ENCODE results near the gene ZBTB4.
"Not testable (repeated sequence)": the region's sequence is repeated elsewhere in the genome, so short reads cannot be mapped to it uniquely, and the experiment has no call there.

The ZBTB4 gene

GRCh38 chr17:7482742-7483088 is 3.3 kb upstream of the ZBTB4 start:
- peak overlapping the region; percentile 91 for H3K4me3 ChIP-seq (ENCODE audit: insufficient read depth, low read depth, low read length, poor library complexity, severe bottlenecking)
- not testable (repeated sequence) for H3K27me3 ChIP-seq (replicated peaks; ENCODE audit: control insufficient read depth, insufficient read depth, low read length, poor library complexity, severe bottlenecking); H3K36me3 ChIP-seq (ENCODE audit: control insufficient read depth, insufficient read depth, low read length); DNase-seq; H3K9me3 ChIP-seq (ENCODE audit: control insufficient read depth, low read length)
- peak overlapping the region; percentile 99 for H3K27ac ChIP-seq (ENCODE audit: insufficient read depth, low read length, poor library complexity, severe bottlenecking)
- H3K4me1 ChIP-seq (ENCODE audit: control insufficient read depth, insufficient read depth, low read length, poor library complexity, severe bottlenecking): peaks cover 47% of the 10 kb centered on the region

- not testable (repeated sequence) for H3K27me3 ChIP-seq (replicated peaks; ENCODE audit: control insufficient read depth, insufficient read depth, low read length, poor library complexity, severe bottlenecking); H3K36me3 ChIP-seq (ENCODE audit: control insufficient read depth, insufficient read depth, low read length); H3K9me3 ChIP-seq (ENCODE audit: control insufficient read depth, low read length); H3K4me3 ChIP-seq (ENCODE audit: insufficient read depth, low read depth, low read length, poor library complexity, severe bottlenecking); DNase-seq
- H3K4me1 ChIP-seq (ENCODE audit: control insufficient read depth, insufficient read depth, low read length, poor library complexity, severe bottlenecking): peaks cover 43% of the 10 kb centered on the region
- H3K27ac ChIP-seq (ENCODE audit: insufficient read depth, low read length, poor library complexity, severe bottlenecking): peak overlapping the region; percentile 99
These were observed 2.7 kb upstream of the ZBTB4 start for GRCh38 chr17:7481842-7482741.

DNA sequence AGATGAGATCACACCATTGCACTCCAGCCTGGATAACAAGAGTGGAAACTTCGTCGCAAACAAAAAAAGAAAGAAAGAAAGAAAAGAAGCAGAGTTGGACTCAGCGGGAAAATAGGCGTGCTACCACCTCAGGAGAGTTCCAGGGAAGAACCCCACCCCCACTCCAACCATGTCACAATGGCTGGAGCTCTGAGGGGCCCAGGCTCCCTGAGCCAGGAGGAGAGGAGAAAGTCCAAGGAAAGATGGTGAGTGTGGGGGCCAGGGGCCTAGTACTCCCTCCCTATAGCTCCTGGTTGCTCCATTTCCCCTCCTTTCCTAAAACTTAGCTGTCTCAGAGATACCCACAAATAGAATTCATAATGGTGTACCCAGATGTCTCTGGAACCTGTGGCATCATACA is 1.8 kb upstream of the ZBTB4 start, which contains the start of gene SLC35G6:
TSS of gene SLC35G6 (plus strand) at position 172 of the 400 bp plus-strand sequence. CDS start at position 243, 71 bp downstream.
- not testable (repeated sequence) for H3K27me3 ChIP-seq (replicated peaks; ENCODE audit: control insufficient read depth, insufficient read depth, low read length, poor library complexity, severe bottlenecking); H3K36me3 ChIP-seq (ENCODE audit: control insufficient read depth, insufficient read depth, low read length); DNase-seq; H3K9me3 ChIP-seq (ENCODE audit: control insufficient read depth, low read length); H3K4me3 ChIP-seq (ENCODE audit: insufficient read depth, low read depth, low read length, poor library complexity, severe bottlenecking)
- peak within 1 kb of the TSS; percentile 99 for H3K27ac ChIP-seq (ENCODE audit: insufficient read depth, low read length, poor library complexity, severe bottlenecking)
- H3K4me1 ChIP-seq (ENCODE audit: control insufficient read depth, insufficient read depth, low read length, poor library complexity, severe bottlenecking): peaks cover 41% of the 10 kb centered on the region

DNA sequence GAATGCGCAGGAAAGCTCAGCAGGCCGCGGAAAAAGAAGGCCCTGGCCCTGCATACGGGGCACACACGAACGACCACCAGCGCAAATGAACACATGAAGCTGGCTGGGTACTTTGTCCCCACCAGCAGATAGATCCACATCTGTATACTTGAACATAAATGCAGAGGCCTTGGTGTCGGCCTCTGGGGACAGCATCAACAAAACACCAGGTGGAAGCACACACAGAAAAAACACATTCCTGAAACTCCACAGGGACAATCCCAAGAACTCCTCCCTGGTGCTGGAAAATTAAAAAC is 606 bp upstream of the ZBTB4 start:
- Histone ChIP-seq H3K27me3 (replicated peaks; ENCODE audit: control insufficient read depth, insufficient read depth, low read length, poor library complexity, severe bottlenecking) (no peaks in the 10 kb centered on the region), H3K4me1 (ENCODE audit: control insufficient read depth, insufficient read depth, low read length, poor library complexity, severe bottlenecking) (peaks cover 32% of the 10 kb centered on the region), H3K27ac (ENCODE audit: insufficient read depth, low read length, poor library complexity, severe bottlenecking) (peak overlapping the region; percentile 99), H3K9me3 (ENCODE audit: control insufficient read depth, low read length) (no peaks in the 10 kb centered on the region), H3K36me3 (ENCODE audit: control insufficient read depth, insufficient read depth, low read length) (no peaks in the 10 kb centered on the region), H3K4me3 (ENCODE audit: insufficient read depth, low read depth, low read length, poor library complexity, severe bottlenecking) (peak overlapping the region; percentile 72)
- no peak for DNase-seq

GRCh38 chr17:7478276-7479212 is 887 bp downstream of the ZBTB4 start:
- Histone ChIP-seq H3K9me3 (ENCODE audit: control insufficient read depth, low read length) (no peaks in the 10 kb centered on the region), H3K4me3 (ENCODE audit: insufficient read depth, low read depth, low read length, poor library complexity, severe bottlenecking) (peak overlapping the region; percentile 98), H3K4me1 (ENCODE audit: control insufficient read depth, insufficient read depth, low read length, poor library complexity, severe bottlenecking) (peaks cover 28% of the 10 kb centered on the region), H3K27ac (ENCODE audit: insufficient read depth, low read length, poor library complexity, severe bottlenecking) (peak overlapping the region; percentile 99), H3K27me3 (replicated peaks; ENCODE audit: control insufficient read depth, insufficient read depth, low read length, poor library complexity, severe bottlenecking) (no peaks in the 10 kb centered on the region), H3K36me3 (ENCODE audit: control insufficient read depth, insufficient read depth, low read length) (no peaks in the 10 kb centered on the region)
- peak; percentile 61 to 64 (median 64) for DNase-seq

DNA sequence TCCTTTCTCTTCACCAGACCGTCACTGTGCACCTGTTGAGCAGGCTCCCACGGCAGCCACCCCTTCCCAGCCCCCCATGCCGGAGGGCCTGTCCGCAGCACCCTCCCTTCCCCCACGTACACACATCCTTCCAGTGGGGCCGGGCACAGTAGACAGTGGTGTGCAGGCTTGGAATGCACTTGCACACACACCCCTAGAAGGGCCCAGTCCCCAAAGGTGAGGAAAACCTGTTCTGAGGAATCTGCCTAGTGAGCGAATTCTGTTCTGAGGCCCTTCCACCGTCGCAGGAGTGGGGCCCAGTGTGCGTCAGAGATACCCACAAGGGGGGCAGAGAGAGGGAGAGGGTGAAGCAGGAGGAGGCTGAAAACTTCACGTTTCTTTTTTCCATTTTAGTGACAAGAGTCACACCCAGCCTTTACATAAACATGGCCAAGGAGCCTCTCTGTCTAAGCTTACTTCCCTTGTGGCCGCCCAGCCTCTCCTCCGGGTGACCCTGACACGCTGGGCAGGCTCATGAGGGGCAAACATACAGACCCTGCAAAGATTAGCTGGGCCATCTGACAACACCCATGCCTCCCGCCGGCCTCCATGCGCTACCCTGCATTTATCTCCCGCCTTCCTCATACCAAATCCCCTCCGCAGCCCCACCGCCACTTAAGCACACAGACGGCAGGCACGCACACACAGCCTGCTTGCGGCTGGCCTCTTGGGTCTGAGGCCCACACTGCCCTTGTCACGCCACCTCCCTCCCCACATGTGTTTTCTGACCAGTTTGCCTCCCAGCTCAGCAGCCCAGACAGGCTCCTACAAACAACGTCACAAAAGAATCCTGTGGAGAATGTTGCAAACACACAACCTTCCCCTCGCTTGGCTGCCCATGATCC is 1.8 kb downstream of the ZBTB4 start:
- Histone ChIP-seq H3K27me3 (replicated peaks; ENCODE audit: control insufficient read depth, insufficient read depth, low read length, poor library complexity, severe bottlenecking) (no peaks in the 10 kb centered on the region), H3K27ac (ENCODE audit: insufficient read depth, low read length, poor library complexity, severe bottlenecking) (peak overlapping the region; percentile 99), H3K36me3 (ENCODE audit: control insufficient read depth, insufficient read depth, low read length) (no peaks in the 10 kb centered on the region), H3K9me3 (ENCODE audit: control insufficient read depth, low read length) (no peaks in the 10 kb centered on the region), H3K4me3 (ENCODE audit: insufficient read depth, low read depth, low read length, poor library complexity, severe bottlenecking) (peak overlapping the region; percentile 98), H3K4me1 (ENCODE audit: control insufficient read depth, insufficient read depth, low read length, poor library complexity, severe bottlenecking) (peaks cover 20% of the 10 kb centered on the region)
- no peak for DNase-seq

DNA sequence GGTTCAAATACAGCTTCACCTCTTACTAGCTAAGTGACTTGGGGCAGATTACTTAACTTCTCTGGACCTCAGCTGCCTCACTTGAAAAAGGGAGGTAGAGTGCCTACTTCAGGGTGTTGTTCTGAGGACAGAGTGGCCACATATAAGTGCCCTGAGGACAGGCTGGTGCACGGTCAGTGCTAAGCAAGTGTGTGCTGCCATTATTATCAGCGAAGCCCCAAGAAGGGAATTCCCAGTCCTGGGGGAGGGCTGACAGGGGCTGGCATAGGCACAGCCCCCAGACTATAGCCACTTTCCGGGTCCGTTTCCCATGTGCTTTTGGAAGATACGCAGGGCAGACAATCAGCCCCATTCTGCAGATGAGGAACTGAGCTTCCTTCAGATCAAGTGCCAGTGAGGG is 2.5 kb downstream of the ZBTB4 start:
- no peaks in the 10 kb centered on the region for H3K27me3 ChIP-seq (replicated peaks; ENCODE audit: control insufficient read depth, insufficient read depth, low read length, poor library complexity, severe bottlenecking)
- no peak overlapping the region for H3K4me3 ChIP-seq (ENCODE audit: insufficient read depth, low read depth, low read length, poor library complexity, severe bottlenecking)
- peaks cover 19% of the 10 kb centered on the region for H3K4me1 ChIP-seq (ENCODE audit: control insufficient read depth, insufficient read depth, low read length, poor library complexity, severe bottlenecking)
- no peaks in the 10 kb centered on the region for H3K9me3 ChIP-seq (ENCODE audit: control insufficient read depth, low read length)
- H3K27ac ChIP-seq (ENCODE audit: insufficient read depth, low read length, poor library complexity, severe bottlenecking): no peak overlapping the region
- no peak for DNase-seq
- H3K36me3 ChIP-seq (ENCODE audit: control insufficient read depth, insufficient read depth, low read length): no peaks in the 10 kb centered on the region

GRCh38 chr17:7476494-7476893 is 2.9 kb downstream of the ZBTB4 start:
- no peaks in the 10 kb centered on the region for H3K36me3 ChIP-seq (ENCODE audit: control insufficient read depth, insufficient read depth, low read length)
- no peak overlapping the region for H3K4me3 ChIP-seq (ENCODE audit: insufficient read depth, low read depth, low read length, poor library complexity, severe bottlenecking)
- H3K27ac ChIP-seq (ENCODE audit: insufficient read depth, low read length, poor library complexity, severe bottlenecking): no peak overlapping the region
- no peaks in the 10 kb centered on the region for H3K27me3 ChIP-seq (replicated peaks; ENCODE audit: control insufficient read depth, insufficient read depth, low read length, poor library complexity, severe bottlenecking)
- no peaks in the 10 kb centered on the region for H3K9me3 ChIP-seq (ENCODE audit: control insufficient read depth, low read length)
- H3K4me1 ChIP-seq (ENCODE audit: control insufficient read depth, insufficient read depth, low read length, poor library complexity, severe bottlenecking): peaks cover 19% of the 10 kb centered on the region
- DNase-seq: no peak

DNA sequence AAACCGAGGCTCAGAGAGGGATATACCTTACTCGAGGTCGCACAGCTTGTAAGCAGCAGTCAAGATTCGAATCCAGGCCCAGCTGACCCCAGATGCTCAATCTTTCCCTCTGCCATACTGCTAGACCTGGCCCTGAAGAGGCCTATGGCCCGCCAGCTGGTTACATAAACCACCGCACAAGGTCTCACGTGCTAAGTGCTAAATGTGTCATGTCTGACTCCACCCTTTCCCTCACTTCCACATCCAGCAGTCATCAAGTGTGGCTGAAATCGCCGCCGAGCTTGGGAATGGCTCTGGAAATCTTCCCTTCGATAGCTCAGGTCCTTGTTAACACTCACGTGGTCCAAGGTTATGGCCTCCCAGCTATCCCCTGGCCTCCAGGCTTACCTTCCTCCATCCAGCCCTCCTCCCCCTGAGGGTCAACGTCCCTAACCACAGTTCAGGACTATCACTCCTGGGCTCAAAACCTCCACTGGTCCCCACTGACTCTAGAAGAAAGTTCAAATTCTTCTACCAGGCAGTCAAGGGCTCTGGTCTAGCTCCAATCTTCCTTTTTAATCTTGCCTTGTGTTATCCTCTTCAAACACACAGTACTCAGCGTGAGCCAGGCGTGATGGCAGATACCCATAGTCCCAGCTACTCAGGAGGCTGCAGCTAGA is 3.5 kb downstream of the ZBTB4 start:
- no peaks in the 10 kb centered on the region for H3K36me3 ChIP-seq (ENCODE audit: control insufficient read depth, insufficient read depth, low read length)
- DNase-seq: no peak
- no peaks in the 10 kb centered on the region for H3K9me3 ChIP-seq (ENCODE audit: control insufficient read depth, low read length)
- no peak overlapping the region for H3K27ac ChIP-seq (ENCODE audit: insufficient read depth, low read length, poor library complexity, severe bottlenecking)
- H3K27me3 ChIP-seq (replicated peaks; ENCODE audit: control insufficient read depth, insufficient read depth, low read length, poor library complexity, severe bottlenecking): no peaks in the 10 kb centered on the region
- peaks cover 19% of the 10 kb centered on the region for H3K4me1 ChIP-seq (ENCODE audit: control insufficient read depth, insufficient read depth, low read length, poor library complexity, severe bottlenecking)
- H3K4me3 ChIP-seq (ENCODE audit: insufficient read depth, low read depth, low read length, poor library complexity, severe bottlenecking): no peak overlapping the region
